Measurements from ENCODE around the gene CETP.

GRCh38 chr16:56936950-56937349 lies 24.8 kb upstream of the CETP start:
- TF ChIP-seq, protein P1, sequence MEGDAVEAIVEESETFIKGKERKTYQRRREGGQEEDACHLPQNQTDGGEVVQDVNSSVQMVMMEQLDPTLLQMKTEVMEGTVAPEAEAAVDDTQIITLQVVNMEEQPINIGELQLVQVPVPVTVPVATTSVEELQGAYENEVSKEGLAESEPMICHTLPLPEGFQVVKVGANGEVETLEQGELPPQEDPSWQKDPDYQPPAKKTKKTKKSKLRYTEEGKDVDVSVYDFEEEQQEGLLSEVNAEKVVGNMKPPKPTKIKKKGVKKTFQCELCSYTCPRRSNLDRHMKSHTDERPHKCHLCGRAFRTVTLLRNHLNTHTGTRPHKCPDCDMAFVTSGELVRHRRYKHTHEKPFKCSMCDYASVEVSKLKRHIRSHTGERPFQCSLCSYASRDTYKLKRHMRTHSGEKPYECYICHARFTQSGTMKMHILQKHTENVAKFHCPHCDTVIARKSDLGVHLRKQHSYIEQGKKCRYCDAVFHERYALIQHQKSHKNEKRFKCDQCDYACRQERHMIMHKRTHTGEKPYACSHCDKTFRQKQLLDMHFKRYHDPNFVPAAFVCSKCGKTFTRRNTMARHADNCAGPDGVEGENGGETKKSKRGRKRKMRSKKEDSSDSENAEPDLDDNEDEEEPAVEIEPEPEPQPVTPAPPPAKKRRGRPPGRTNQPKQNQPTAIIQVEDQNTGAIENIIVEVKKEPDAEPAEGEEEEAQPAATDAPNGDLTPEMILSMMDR (conservative IDR thresholded peaks at IDR 0.05 in 1 of 2, IDR thresholded peaks at IDR 0.05 in 1 of 2; ENCODE audit: low read depth in 1 of 2, low read length in 2 of 2) = no peak
- no peak for TF ChIP-seq EZH2 (IDR thresholded peaks at IDR 0.05; ENCODE audit: low read length, missing control alignments)

Measured in fibroblast of lung (primary cell).